ENCODE measurements around the gene SH3D21.

DNA sequence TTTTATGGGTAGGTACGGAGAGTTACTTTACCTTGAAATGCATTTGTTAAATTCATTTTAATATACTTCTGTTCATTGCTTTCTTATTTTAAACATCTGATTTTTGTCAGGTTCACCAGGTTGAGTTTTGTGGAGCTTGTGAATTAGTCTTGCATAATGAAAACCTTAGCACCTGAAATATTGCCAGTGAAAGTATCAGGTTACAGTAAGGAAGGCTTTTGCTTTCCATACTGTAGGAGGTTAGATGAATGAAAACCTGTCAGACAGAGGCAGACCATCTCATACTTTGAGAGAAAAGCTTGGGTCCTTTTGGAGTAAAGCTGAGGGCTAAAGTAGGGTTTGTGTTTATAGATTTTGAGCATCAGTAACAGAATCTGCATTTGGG lies 47.2 kb upstream of the SH3D21 start:
- no peak for TF ChIP-seq EZH2 (IDR thresholded peaks at IDR 0.05; ENCODE audit: borderline replicate concordance, insufficient read depth, low read length, poor library complexity, severe bottlenecking)
- TF ChIP-seq, protein P1, sequence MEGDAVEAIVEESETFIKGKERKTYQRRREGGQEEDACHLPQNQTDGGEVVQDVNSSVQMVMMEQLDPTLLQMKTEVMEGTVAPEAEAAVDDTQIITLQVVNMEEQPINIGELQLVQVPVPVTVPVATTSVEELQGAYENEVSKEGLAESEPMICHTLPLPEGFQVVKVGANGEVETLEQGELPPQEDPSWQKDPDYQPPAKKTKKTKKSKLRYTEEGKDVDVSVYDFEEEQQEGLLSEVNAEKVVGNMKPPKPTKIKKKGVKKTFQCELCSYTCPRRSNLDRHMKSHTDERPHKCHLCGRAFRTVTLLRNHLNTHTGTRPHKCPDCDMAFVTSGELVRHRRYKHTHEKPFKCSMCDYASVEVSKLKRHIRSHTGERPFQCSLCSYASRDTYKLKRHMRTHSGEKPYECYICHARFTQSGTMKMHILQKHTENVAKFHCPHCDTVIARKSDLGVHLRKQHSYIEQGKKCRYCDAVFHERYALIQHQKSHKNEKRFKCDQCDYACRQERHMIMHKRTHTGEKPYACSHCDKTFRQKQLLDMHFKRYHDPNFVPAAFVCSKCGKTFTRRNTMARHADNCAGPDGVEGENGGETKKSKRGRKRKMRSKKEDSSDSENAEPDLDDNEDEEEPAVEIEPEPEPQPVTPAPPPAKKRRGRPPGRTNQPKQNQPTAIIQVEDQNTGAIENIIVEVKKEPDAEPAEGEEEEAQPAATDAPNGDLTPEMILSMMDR (IDR thresholded peaks at IDR 0.05; ENCODE audit: poor library complexity, severe bottlenecking) = no peak
- TF ChIP-seq POLR2AphosphoS5 (IDR thresholded peaks at IDR 0.05) = no peak

All from neural cell (in vitro differentiated cells).